H1 (cell line): Measurements from ENCODE around the gene NGEF. TPM values are rescaled to one million over a fixed set of nuclear protein-coding genes. Genes with fewer than 3 reads are reported as not detected.

Source experiments
- CTCF ChIA-PET: fragments of 300-600 bp; sonication (Branson Sonifier 250); formaldehyde crosslinking; loops from one replicate; lab custom pipeline; 2021; ENCODE audit not compliant: partially characterized antibody; lab: Charles Lee
- POLR2A ChIA-PET: fragments of 300-600 bp; sonication (Branson Sonifier 250); formaldehyde crosslinking; loops from one replicate; lab custom pipeline; 2021; ENCODE audit warnings: inconsistent platforms; ENCODE audit not compliant: partially characterized antibody; lab: Charles Lee
- DNase-seq, 2 experiments: peaks; one replicate each; pipeline versions ENCODE4 v3.0.0 to v3.0.0-alpha.2; 2010 to 2022; ENCODE audit warnings: low spot score in 2 of 2, low read depth in 1 of 2, mixed read lengths in 1 of 2
- FAIRE-seq: peaks from 2 replicates; lab custom pipeline; 2011; peaks lifted over from hg19 to GRCh38; lab: Jason Lieb, UNC
- H2AFZ ChIP-seq: 2 replicates; pipeline ENCODE4 v1.8.1; 2012; ENCODE audit warnings: low read length, inconsistent platforms
- H2AK5ac ChIP-seq: 2 replicates; pipeline ENCODE4 v1.6.1; 2013; ENCODE audit warnings: low read depth, low read length
- H2BK120ac ChIP-seq: replicated peaks from 2 replicates; pipeline ENCODE3; 2013; ENCODE audit warnings: low read depth, low read length, inconsistent platforms
- H2BK12ac ChIP-seq: 2 replicates; pipeline ENCODE4 v1.6.1; 2013; ENCODE audit warnings: low read depth, low read length
- H2BK15ac ChIP-seq: 2 replicates; pipeline ENCODE4 v1.6.1; 2013; ENCODE audit warnings: low read length
- H2BK20ac ChIP-seq: 2 replicates; pipeline ENCODE4 v1.6.1; 2013; ENCODE audit warnings: low read length
- H2BK5ac ChIP-seq: 2 replicates; pipeline ENCODE4 v1.6.1; 2013; ENCODE audit warnings: low read depth, low read length
- H3K14ac ChIP-seq: 2 replicates; pipeline ENCODE4 v1.6.1; 2013; ENCODE audit warnings: inconsistent platforms; ENCODE audit not compliant: insufficient read length
- H3K18ac ChIP-seq: 2 replicates; pipeline ENCODE4 v1.6.1; 2013; ENCODE audit warnings: low read length; ENCODE audit errors: extremely low read depth
- H3K23ac ChIP-seq: 2 replicates; pipeline ENCODE4 v1.6.1; 2013; ENCODE audit warnings: inconsistent platforms; ENCODE audit not compliant: insufficient read length
- H3K23me2 ChIP-seq: 2 replicates; pipeline ENCODE4 v1.6.1; 2013; ENCODE audit warnings: low read depth, low read length
- H3K27ac ChIP-seq: 2 replicates; pipeline ENCODE4 v1.6.1; 2011; ENCODE audit warnings: low read depth, low read length, inconsistent platforms
- H3K27me3 ChIP-seq, 4 experiments: replicated peaks in 1 of 4; 1 replicate in 1 of 4; 2 replicates in 3 of 4; pipeline versions ENCODE4 v1.6.1 to v1.8.1; 2011 to 2013; ENCODE audit warnings: low read length in 3 of 4, mild to moderate bottlenecking in 3 of 4, inconsistent platforms in 2 of 4, mixed read lengths in 2 of 4, moderate library complexity in 1 of 4; ENCODE audit not compliant: control insufficient read depth in 3 of 4, insufficient read depth in 3 of 4; ENCODE audit errors: extremely low read depth in 1 of 4
- H3K36me3 ChIP-seq, 4 experiments: 2 replicates each; pipeline versions ENCODE4 v1.6.1 to v1.8.1; 2011 to 2013; ENCODE audit warnings: mild to moderate bottlenecking in 4 of 4, low read length in 3 of 4, moderate library complexity in 2 of 4, control low read depth in 1 of 4, inconsistent platforms in 1 of 4; ENCODE audit not compliant: insufficient read depth in 4 of 4, control insufficient read depth in 2 of 4
- H3K4ac ChIP-seq: replicated peaks from 2 replicates; pipeline ENCODE3; 2013; ENCODE audit warnings: low read length, low read depth, mixed read lengths, inconsistent platforms; ENCODE audit not compliant: insufficient read length
- H3K4me1 ChIP-seq, 4 experiments: replicated peaks in 1 of 4; 1 replicate in 1 of 4; 2 replicates in 3 of 4; pipeline versions ENCODE4 v1.6.1 to v1.8.1; 2011 to 2013; ENCODE audit warnings: low read length in 3 of 4, inconsistent platforms in 2 of 4, mixed read lengths in 1 of 4; ENCODE audit not compliant: insufficient read depth in 4 of 4, control insufficient read depth in 3 of 4
- H3K4me2 ChIP-seq, 2 experiments: 2 replicates each; pipeline versions ENCODE4 v1.6.1 to v1.8.1; 2011 to 2013; ENCODE audit warnings: low read depth in 2 of 2, low read length in 2 of 2, control low read depth in 1 of 2, inconsistent platforms in 1 of 2, mild to moderate bottlenecking in 1 of 2; ENCODE audit not compliant: insufficient read depth in 1 of 2
- H3K4me3 ChIP-seq, 4 experiments: fragments of 200-600, 300-600 bp in 1 of 4; sonication (generic), shearing (Covaris generic), sonication (Bioruptor Twin) in 1 of 4; 2 replicates each; pipeline versions ENCODE4 v1.5.1 to v1.8.1; 2011 to 2016; ENCODE audit warnings: low read length in 4 of 4, low read depth in 3 of 4, control low read depth in 2 of 4, inconsistent platforms in 2 of 4, mild to moderate bottlenecking in 2 of 4, mixed read lengths in 1 of 4, moderate library complexity in 1 of 4; ENCODE audit not compliant: insufficient read depth in 2 of 4; ENCODE audit errors: extremely low read depth in 1 of 4
- H3K56ac ChIP-seq: replicated peaks from 2 replicates; pipeline ENCODE3; 2013; ENCODE audit warnings: low read depth, mild to moderate bottlenecking, mixed read lengths, low read length, inconsistent platforms; ENCODE audit not compliant: insufficient read length
- H3K79me1 ChIP-seq: 2 replicates; pipeline ENCODE4 v1.6.1; 2013; ENCODE audit warnings: low read depth, low read length, control low read depth
- H3K79me2 ChIP-seq, 2 experiments: 2 replicates each; pipeline versions ENCODE4 v1.6.1 to v1.8.1; 2012 to 2013; ENCODE audit warnings: low read length in 2 of 2, mild to moderate bottlenecking in 2 of 2, inconsistent platforms in 1 of 2; ENCODE audit not compliant: insufficient read depth in 2 of 2, control insufficient read depth in 1 of 2
- H3K9ac ChIP-seq, 4 experiments: replicated peaks in 1 of 4; 1 replicate in 1 of 4; 2 replicates in 3 of 4; pipeline versions ENCODE4 v1.6.1 to v1.8.1; 2011 to 2013; ENCODE audit warnings: low read depth in 3 of 4, low read length in 3 of 4, control low read depth in 2 of 4, mild to moderate bottlenecking in 2 of 4, moderate library complexity in 2 of 4, inconsistent platforms in 1 of 4; ENCODE audit errors: extremely low read depth in 1 of 4
- H3K9me3 ChIP-seq, 2 experiments: 2 replicates each; pipeline versions ENCODE4 v1.6.1 to v1.8.1; 2012 to 2013; ENCODE audit warnings: mild to moderate bottlenecking in 2 of 2, moderate library complexity in 2 of 2, control low read depth in 1 of 2, inconsistent platforms in 1 of 2, low read depth in 1 of 2, low read length in 1 of 2, mixed read lengths in 1 of 2; ENCODE audit not compliant: insufficient read depth in 2 of 2
- H4K20me1 ChIP-seq, 2 experiments: replicated peaks in 1 of 2; 2 replicates each; pipeline versions ENCODE3 to v1.8.1; 2011 to 2013; ENCODE audit warnings: inconsistent platforms in 2 of 2, low read length in 2 of 2, mild to moderate bottlenecking in 1 of 2; ENCODE audit not compliant: insufficient read depth in 2 of 2, control insufficient read depth in 1 of 2
- H4K5ac ChIP-seq: 2 replicates; pipeline ENCODE4 v1.6.1; 2013; ENCODE audit warnings: low read length, low read depth, mixed read lengths, inconsistent platforms; ENCODE audit not compliant: insufficient read length
- H4K8ac ChIP-seq: 2 replicates; pipeline ENCODE4 v1.8.0; 2013; ENCODE audit warnings: mild to moderate bottlenecking, moderate library complexity, low read length, inconsistent platforms; ENCODE audit not compliant: insufficient read depth; ENCODE audit errors: extremely low read depth
- H4K91ac ChIP-seq: replicated peaks from 2 replicates; pipeline ENCODE3; 2013; ENCODE audit warnings: low read length, mixed read lengths, inconsistent platforms; ENCODE audit not compliant: insufficient read length
- ATF2 ChIP-seq: IDR thresholded peaks from 2 replicates; pipeline ENCODE4 v1.6.1; 2012; ENCODE audit warnings: low read length, inconsistent platforms
- CBX8 ChIP-seq: fragments of 300-800, 300-1000 bp; sonication (generic); IDR thresholded peaks from 2 replicates; pipeline ENCODE4 v1.7.1; 2016; ENCODE audit warnings: low read depth, low read length, borderline replicate concordance
- CHD2 ChIP-seq: IDR thresholded peaks from 2 replicates; pipeline ENCODE4 v1.6.1; 2012; ENCODE audit warnings: low read length, improper control_type of control experiment
- EZH2 ChIP-seq: fragments of 200-600 bp; sonication (generic); IDR thresholded peaks from 2 replicates; pipeline ENCODE4 v1.7.1; 2012; ENCODE audit warnings: low read depth, mild to moderate bottlenecking, moderate library complexity, low read length, inconsistent platforms; ENCODE audit not compliant: severe bottlenecking
- GABPA ChIP-seq: IDR thresholded peaks from 2 replicates; pipeline ENCODE4 v1.6.1; 2011; ENCODE audit warnings: mild to moderate bottlenecking, low read length, moderate library complexity, borderline replicate concordance; ENCODE audit not compliant: insufficient read depth
- HDAC2 ChIP-seq, 2 experiments: fragments of 300-600 bp in 1 of 2; sonication (generic) in 1 of 2; IDR thresholded peaks; 2 replicates each; pipeline ENCODE4 v1.6.1; 2011 to 2012; ENCODE audit warnings: low read depth in 2 of 2, low read length in 2 of 2, mild to moderate bottlenecking in 2 of 2, moderate library complexity in 2 of 2, borderline replicate concordance in 1 of 2, inconsistent platforms in 1 of 2
- JUND ChIP-seq: IDR thresholded peaks from 2 replicates; pipeline ENCODE4 v1.6.1; 2011; ENCODE audit warnings: mild to moderate bottlenecking, improper control_type of control experiment, low read length
- KDM1A ChIP-seq: fragments of 200-600, 300-600 bp; sonication (generic); IDR thresholded peaks from 2 replicates; pipeline ENCODE4 v1.7.1; 2016; ENCODE audit warnings: mild to moderate bottlenecking, low read length, borderline replicate concordance
- PHF8 ChIP-seq: fragments of 200-600 bp; sonication (generic); conservative IDR thresholded peaks from 2 replicates; pipeline ENCODE4 v1.7.1; 2012; ENCODE audit warnings: low read depth, mild to moderate bottlenecking, inconsistent platforms, low read length, moderate library complexity
- POU5F1 ChIP-seq: IDR thresholded peaks from 2 replicates; pipeline ENCODE4 v1.6.1; 2011; ENCODE audit warnings: low read depth, mild to moderate bottlenecking, low read length, moderate library complexity
- RAD21 ChIP-seq, 2 experiments: IDR thresholded peaks in 1 of 2; conservative IDR thresholded peaks in 1 of 2; 2 replicates each; pipeline ENCODE4 v1.6.1; 2011; ENCODE audit warnings: low read depth in 2 of 2, low read length in 2 of 2, improper control_type of control experiment in 1 of 2, inconsistent platforms in 1 of 2, mild to moderate bottlenecking in 1 of 2, moderate library complexity in 1 of 2
- SP2 ChIP-seq: IDR thresholded peaks from 2 replicates; pipeline ENCODE4 v1.6.1; 2012; ENCODE audit warnings: mild to moderate bottlenecking, low read length, inconsistent platforms
- WGBS, 2 experiments: shearing (Covaris generic) in 1 of 2; methylation state at CpG; one replicate each; pipeline versions ENCODE4 v1.1.6 to v1.1.7; 2013 to 2015; ENCODE audit warnings: low lambda C conversion rate in 2 of 2, mixed read lengths in 2 of 2, inconsistent platforms in 1 of 2, low coverage in 1 of 2, missing lambda C conversion rate in 1 of 2; ENCODE audit not compliant: insufficient replicate concordance in 2 of 2, insufficient coverage in 1 of 2, insufficient read length in 1 of 2; ENCODE audit errors: extremely low coverage in 1 of 2, missing lambda C conversion rate in 1 of 2; 5-methylcytosine and 5-hydroxymethylcytosine counted together
- polyA plus RNA-seq, 7 experiments: library from polyadenylated mRNA; depleted of rRNA in 3 of 7; stranded (reverse) in 5 of 7; unstranded in 2 of 7; fragments of >200 nt in 5 of 7; fragments of 200-250 nt in 2 of 7; gene quantifications; 1 replicate in 5 of 7; 2 replicates in 1 of 7; 4 replicates in 1 of 7; pipeline versions ENCODE4 v1.2.1 to v1.2.3, GENCODE V29; 2011 to 2013; ENCODE audit warnings: missing spikeins in 2 of 7, mixed read lengths in 2 of 7
- total RNA-seq: library from RNA; stranded (reverse); fragmentation: NEBNext Ultra II Directional; extraction: Animal tissue kit (Norgen Biotek cat#: 25700); gene quantifications from 2 replicates; pipeline ENCODE4 v1.2.1, GENCODE V29; 2021

NGEF gene
- total and polyA plus RNA-seq, 2 of the 8 experiments (the other 6 are each of a cell fraction or from before 2014, with no cell fraction given), result 2.7 to 3.2 TPM

- Histone ChIP-seq H3K9ac (no peak overlapping the region), H4K20me1 (no peaks in the 10 kb centered on the region), H4K5ac (no peak overlapping the region), H3K18ac (no peak overlapping the region), H4K91ac (no peak overlapping the region), H3K36me3 (peaks cover 3 to 42% (median 23%) of the 10 kb centered on the region in 4 experiments), H2BK5ac (no peak overlapping the region), H3K56ac (no peak overlapping the region), H3K4me1 (no peaks in the 10 kb centered on the region), H3K27me3 (no peaks in the 10 kb centered on the region), H3K9me3 (no peaks in the 10 kb centered on the region), H2BK15ac (no peak overlapping the region), H3K27ac (no peak overlapping the region), H2BK20ac (no peak overlapping the region), H3K4ac (no peak overlapping the region), H2AFZ (no peak overlapping the region), H3K79me1 (no peaks in the 10 kb centered on the region), H2AK5ac (no peak overlapping the region), H2BK120ac (no peak overlapping the region), H3K23me2 (no peaks in the 10 kb centered on the region), H2BK12ac (no peak overlapping the region), H3K23ac (no peak overlapping the region), H4K8ac (no peak overlapping the region), H3K14ac (no peak overlapping the region), H3K79me2 (no peaks in the 10 kb centered on the region), H3K4me2 (no peak overlapping the region), H3K4me3 (no peak overlapping the region)
- POLR2A ChIA-PET, result no interaction called here
- no peak for DNase-seq
- no peak for FAIRE-seq
- CTCF ChIA-PET, result interaction anchor here (1.4 kb wide), 1 partner anchor 12 kb away, joined by 4 read pairs; no protein-coding TSS in a partner anchor
- TF ChIP-seq ATF2 (no peak), PHF8 (no peak), KDM1A (no peak), CBX8 (no peak), HDAC2 (IDR thresholded peaks at IDR 0.05; ENCODE audit: borderline replicate concordance in 1 of 2, low read depth in 2 of 2, low read length in 2 of 2) (no peak), EZH2 (no peak), POU5F1 (no peak), RAD21 (IDR thresholded peaks at IDR 0.05 in 1 of 2, conservative IDR thresholded peaks at IDR 0.05 in 1 of 2; ENCODE audit: low read depth in 2 of 2, low read length in 2 of 2) (no peak), GABPA (no peak), SP2 (no peak), JUND (no peak), CHD2 (no peak)
- 92% methylated on average over 2 of the region's 2 CpGs; no CpG with 5 or more reads in 1 of the 2 experiments for WGBS, 2 experiments
These were observed 174.6 kb downstream of the NGEF start for GRCh38 chr2:232838406-232838874.
